ENCODE results near the gene PDCD10.

Gene PDCD10

GRCh38 chr3:167671878-167672427 lies 62.7 kb downstream of the PDCD10 start:
- no peak overlapping the region for H3K27ac Mint-ChIP-seq
- H3K4me3 Mint-ChIP-seq = no peak overlapping the region
- H3K9me3 Mint-ChIP-seq = peaks cover 36% of the 10 kb centered on the region
- no peaks in the 10 kb centered on the region for H3K4me1 Mint-ChIP-seq
- TF ChIP-seq CTCF (IDR thresholded peaks at IDR 0.05) = no peak
- DNase-seq = no peak
- H3K27me3 Mint-ChIP-seq (ENCODE audit: low read depth, poor library complexity) = no peaks in the 10 kb centered on the region
- H3K36me3 Mint-ChIP-seq (ENCODE audit: low read depth) = peaks cover 55% of the 10 kb centered on the region

- Mint-ChIP-seq H3K4me3 (no peak overlapping the region), H3K27me3 (ENCODE audit: low read depth, poor library complexity) (no peaks in the 10 kb centered on the region), H3K9me3 (peaks cover 13% of the 10 kb centered on the region), H3K4me1 (no peaks in the 10 kb centered on the region), H3K36me3 (ENCODE audit: low read depth) (peaks cover 33% of the 10 kb centered on the region), H3K27ac (no peak overlapping the region)
- DNase-seq = no peak
- no peak for TF ChIP-seq CTCF (IDR thresholded peaks at IDR 0.05)
Observed at GRCh38 chr3:167669699-167670098, 65.0 kb downstream of the PDCD10 start.

GRCh38 chr3:167668651-167669050 lies 66.0 kb downstream of the PDCD10 start:
- Mint-ChIP-seq H3K4me3 (no peak overlapping the region), H3K9me3 (peaks cover 5% of the 10 kb centered on the region), H3K27ac (no peak overlapping the region), H3K4me1 (no peaks in the 10 kb centered on the region), H3K36me3 (ENCODE audit: low read depth) (peaks cover 22% of the 10 kb centered on the region), H3K27me3 (ENCODE audit: low read depth, poor library complexity) (no peaks in the 10 kb centered on the region)
- TF ChIP-seq CTCF (IDR thresholded peaks at IDR 0.05) = no peak
- no peak for DNase-seq

GRCh38 chr3:167666563-167666962 lies 68.1 kb downstream of the PDCD10 start:
- no peak for TF ChIP-seq CTCF (IDR thresholded peaks at IDR 0.05)
- Mint-ChIP-seq H3K4me1 (no peaks in the 10 kb centered on the region), H3K36me3 (ENCODE audit: low read depth) (peaks cover 1% of the 10 kb centered on the region), H3K9me3 (no peaks in the 10 kb centered on the region), H3K27ac (no peak overlapping the region), H3K27me3 (ENCODE audit: low read depth, poor library complexity) (no peaks in the 10 kb centered on the region), H3K4me3 (no peak overlapping the region)
- DNase-seq = no peak

GRCh38 chr3:167662919-167663400 lies 71.7 kb downstream of the PDCD10 start:
- Mint-ChIP-seq H3K9me3 (no peaks in the 10 kb centered on the region), H3K4me1 (peaks cover 2% of the 10 kb centered on the region), H3K4me3 (no peak overlapping the region), H3K27ac (no peak overlapping the region), H3K27me3 (ENCODE audit: low read depth, poor library complexity) (no peaks in the 10 kb centered on the region), H3K36me3 (ENCODE audit: low read depth) (no peaks in the 10 kb centered on the region)
- DNase-seq = no peak
- no peak for TF ChIP-seq CTCF (IDR thresholded peaks at IDR 0.05)

GRCh38 chr3:167657684-167658225 lies 76.9 kb downstream of the PDCD10 start:
- H3K36me3 Mint-ChIP-seq (ENCODE audit: low read depth) = no peaks in the 10 kb centered on the region
- no peak overlapping the region for H3K4me3 Mint-ChIP-seq
- no peaks in the 10 kb centered on the region for H3K27me3 Mint-ChIP-seq (ENCODE audit: low read depth, poor library complexity)
- H3K9me3 Mint-ChIP-seq = no peaks in the 10 kb centered on the region
- H3K4me1 Mint-ChIP-seq = peaks cover 8% of the 10 kb centered on the region
- peak overlapping the region; percentile 34 for H3K27ac Mint-ChIP-seq
- TF ChIP-seq CTCF (IDR thresholded peaks at IDR 0.05) = no peak
- DNase-seq = no peak
